ENCODE measurements around the gene ADRM1.

GRCh38 chr20:62287759-62288534 lies 14.8 kb upstream of the ADRM1 start:
- TF ChIP-seq, protein P1, sequence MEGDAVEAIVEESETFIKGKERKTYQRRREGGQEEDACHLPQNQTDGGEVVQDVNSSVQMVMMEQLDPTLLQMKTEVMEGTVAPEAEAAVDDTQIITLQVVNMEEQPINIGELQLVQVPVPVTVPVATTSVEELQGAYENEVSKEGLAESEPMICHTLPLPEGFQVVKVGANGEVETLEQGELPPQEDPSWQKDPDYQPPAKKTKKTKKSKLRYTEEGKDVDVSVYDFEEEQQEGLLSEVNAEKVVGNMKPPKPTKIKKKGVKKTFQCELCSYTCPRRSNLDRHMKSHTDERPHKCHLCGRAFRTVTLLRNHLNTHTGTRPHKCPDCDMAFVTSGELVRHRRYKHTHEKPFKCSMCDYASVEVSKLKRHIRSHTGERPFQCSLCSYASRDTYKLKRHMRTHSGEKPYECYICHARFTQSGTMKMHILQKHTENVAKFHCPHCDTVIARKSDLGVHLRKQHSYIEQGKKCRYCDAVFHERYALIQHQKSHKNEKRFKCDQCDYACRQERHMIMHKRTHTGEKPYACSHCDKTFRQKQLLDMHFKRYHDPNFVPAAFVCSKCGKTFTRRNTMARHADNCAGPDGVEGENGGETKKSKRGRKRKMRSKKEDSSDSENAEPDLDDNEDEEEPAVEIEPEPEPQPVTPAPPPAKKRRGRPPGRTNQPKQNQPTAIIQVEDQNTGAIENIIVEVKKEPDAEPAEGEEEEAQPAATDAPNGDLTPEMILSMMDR (conservative IDR thresholded peaks at IDR 0.05; ENCODE audit: low read length), result no peak
- TF ChIP-seq EZH2phosphoT487 (IDR thresholded peaks at IDR 0.05; ENCODE audit: borderline replicate concordance, low read depth, low read length), result no peak

Measured in OCI-LY7 (cell line).